Measurements from ENCODE around the gene XPC.
"Not testable (repeated sequence)": the region's sequence is repeated elsewhere in the genome, so short reads cannot be mapped to it uniquely, and the experiment has no call there.

XPC gene

DNA sequence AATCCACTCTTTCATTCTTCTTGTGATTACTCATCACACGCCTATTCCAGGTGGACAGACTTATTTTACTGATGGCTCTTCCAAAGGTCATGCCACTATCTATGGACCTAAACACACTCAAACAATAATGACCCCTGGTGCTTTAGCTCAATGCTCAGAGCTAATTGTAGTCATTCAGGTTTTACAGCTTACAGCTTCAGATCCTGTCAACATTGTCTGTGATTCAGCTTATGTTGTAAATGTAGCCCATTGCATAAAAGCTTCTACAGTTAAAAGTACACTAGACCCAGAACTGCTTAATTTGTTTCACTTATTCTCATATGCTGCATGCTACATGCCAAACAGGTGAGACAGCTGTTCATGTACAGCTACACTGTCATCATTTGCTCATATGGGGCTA, 49.5 kb upstream of the XPC start:
- TF ChIP-seq ZNF621 (tag by site-specific recombination; IDR thresholded peaks at IDR 0.05), result no peak
- TF ChIP-seq ZNF624 (tag by site-specific recombination; IDR thresholded peaks at IDR 0.05), result no peak
- no peak for TF ChIP-seq ZNF175 (tag by site-specific recombination; IDR thresholded peaks at IDR 0.05)
- TF ChIP-seq, protein P1, sequence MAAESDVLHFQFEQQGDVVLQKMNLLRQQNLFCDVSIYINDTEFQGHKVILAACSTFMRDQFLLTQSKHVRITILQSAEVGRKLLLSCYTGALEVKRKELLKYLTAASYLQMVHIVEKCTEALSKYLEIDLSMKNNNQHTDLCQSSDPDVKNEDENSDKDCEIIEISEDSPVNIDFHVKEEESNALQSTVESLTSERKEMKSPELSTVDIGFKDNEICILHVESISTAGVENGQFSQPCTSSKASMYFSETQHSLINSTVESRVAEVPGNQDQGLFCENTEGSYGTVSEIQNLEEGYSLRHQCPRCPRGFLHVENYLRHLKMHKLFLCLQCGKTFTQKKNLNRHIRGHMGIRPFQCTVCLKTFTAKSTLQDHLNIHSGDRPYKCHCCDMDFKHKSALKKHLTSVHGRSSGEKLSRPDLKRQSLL (tag by site-specific recombination; IDR thresholded peaks at IDR 0.05), result no peak
- POLR2A ChIA-PET, result no interaction called here
- Histone ChIP-seq H3K4me1 (ENCODE audit: control insufficient read depth, insufficient read depth, low read length) (no peaks in the 10 kb centered on the region), H3K4me3 (ENCODE audit: low read depth, low read length) (no peak overlapping the region), H3K36me3 (ENCODE audit: control insufficient read depth in 2 of 2, insufficient read depth in 1 of 2, low read length in 2 of 2) (no peaks in the 10 kb centered on the region), H3K27ac (ENCODE audit: extremely low read depth, low read depth, low read length) (no peak overlapping the region), H3K9me3 (ENCODE audit: control insufficient read depth, insufficient read depth, low read depth, low read length) (no peaks in the 10 kb centered on the region)
- CTCF ChIA-PET, result no interaction called here

DNA sequence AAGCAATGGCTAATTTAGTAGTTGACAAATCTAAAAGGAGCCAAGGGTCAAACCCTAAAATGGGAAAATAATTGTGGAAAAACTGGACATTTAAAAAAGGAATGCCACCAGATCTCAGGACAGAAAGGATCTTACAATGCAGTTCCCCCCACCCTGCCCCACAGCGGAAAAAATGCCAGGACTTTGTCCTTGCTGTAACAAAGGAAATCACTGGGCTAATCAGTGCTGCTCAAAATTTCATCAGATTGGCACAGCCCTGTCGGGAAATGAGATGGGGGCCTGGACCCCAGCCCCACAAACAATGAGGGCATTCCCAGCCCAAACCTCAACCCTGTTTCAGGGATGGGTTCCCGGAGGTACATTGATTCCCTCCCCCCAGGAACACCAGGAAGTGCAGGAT, 48.0 kb upstream of the XPC start:
- H3K36me3 ChIP-seq (ENCODE audit: control insufficient read depth in 2 of 2, insufficient read depth in 1 of 2, low read length in 2 of 2); POLR2A ChIA-PET; CTCF ChIA-PET; H3K9me3 ChIP-seq (ENCODE audit: control insufficient read depth, insufficient read depth, low read depth, low read length); H3K27ac ChIP-seq (ENCODE audit: extremely low read depth, low read depth, low read length); H3K4me1 ChIP-seq (ENCODE audit: control insufficient read depth, insufficient read depth, low read length); H3K4me3 ChIP-seq (ENCODE audit: low read depth, low read length): not testable (repeated sequence)

- Histone ChIP-seq H3K9me3 (ENCODE audit: control insufficient read depth, insufficient read depth, low read depth, low read length) (no peaks in the 10 kb centered on the region), H3K27ac (ENCODE audit: extremely low read depth, low read depth, low read length) (no peak overlapping the region), H3K4me1 (ENCODE audit: control insufficient read depth, insufficient read depth, low read length) (no peaks in the 10 kb centered on the region), H3K4me3 (ENCODE audit: low read depth, low read length) (no peak overlapping the region), H3K36me3 (ENCODE audit: control insufficient read depth in 2 of 2, insufficient read depth in 1 of 2, low read length in 2 of 2) (no peaks in the 10 kb centered on the region)
- CTCF ChIA-PET, result interaction anchor here (0.6 to 0.9 kb wide), 2 partner anchors 18 to 24 kb away, joined by 5 read pairs; no protein-coding TSS in a partner anchor
- TF ChIP-seq PRDM1 (tag by site-specific recombination; IDR thresholded peaks at IDR 0.05), result no peak
- no peak for TF ChIP-seq ZNF157 (tag by site-specific recombination; IDR thresholded peaks at IDR 0.05)
- no peak for TF ChIP-seq ZNF571 (tag by site-specific recombination; IDR thresholded peaks at IDR 0.05)
- POLR2A ChIA-PET, result no interaction called here
Measured at GRCh38 chr3:14225421-14225820, 47.0 kb upstream of the XPC start.

GRCh38 chr3:14224895-14225294, 46.5 kb upstream of the XPC start:
- ChIA-PET CTCF (interaction anchor here (0.9 kb wide), 1 partner anchor 18 kb away, joined by 5 read pairs; no protein-coding TSS in a partner anchor), POLR2A (no interaction called here)
- Histone ChIP-seq H3K27ac (ENCODE audit: extremely low read depth, low read depth, low read length) (no peak overlapping the region), H3K9me3 (ENCODE audit: control insufficient read depth, insufficient read depth, low read depth, low read length) (no peaks in the 10 kb centered on the region), H3K36me3 (ENCODE audit: control insufficient read depth in 2 of 2, insufficient read depth in 1 of 2, low read length in 2 of 2) (no peaks in the 10 kb centered on the region), H3K4me3 (ENCODE audit: low read depth, low read length) (no peak overlapping the region), H3K4me1 (ENCODE audit: control insufficient read depth, insufficient read depth, low read length) (no peaks in the 10 kb centered on the region)
- no peak for TF ChIP-seq ZNF394 (tag by site-specific recombination; IDR thresholded peaks at IDR 0.05; ENCODE audit: borderline replicate concordance)
- no peak for TF ChIP-seq ZSCAN5A (tag by site-specific recombination; IDR thresholded peaks at IDR 0.05)
- no peak for TF ChIP-seq ZEB2 (tag by site-specific recombination; IDR thresholded peaks at IDR 0.05)
- no peak for TF ChIP-seq ZNF404 (tag by site-specific recombination; IDR thresholded peaks at IDR 0.05)
- TF ChIP-seq ZBTB49 (tag by site-specific recombination; IDR thresholded peaks at IDR 0.05; ENCODE audit: low read depth), result no peak
- TF ChIP-seq, protein P2, sequence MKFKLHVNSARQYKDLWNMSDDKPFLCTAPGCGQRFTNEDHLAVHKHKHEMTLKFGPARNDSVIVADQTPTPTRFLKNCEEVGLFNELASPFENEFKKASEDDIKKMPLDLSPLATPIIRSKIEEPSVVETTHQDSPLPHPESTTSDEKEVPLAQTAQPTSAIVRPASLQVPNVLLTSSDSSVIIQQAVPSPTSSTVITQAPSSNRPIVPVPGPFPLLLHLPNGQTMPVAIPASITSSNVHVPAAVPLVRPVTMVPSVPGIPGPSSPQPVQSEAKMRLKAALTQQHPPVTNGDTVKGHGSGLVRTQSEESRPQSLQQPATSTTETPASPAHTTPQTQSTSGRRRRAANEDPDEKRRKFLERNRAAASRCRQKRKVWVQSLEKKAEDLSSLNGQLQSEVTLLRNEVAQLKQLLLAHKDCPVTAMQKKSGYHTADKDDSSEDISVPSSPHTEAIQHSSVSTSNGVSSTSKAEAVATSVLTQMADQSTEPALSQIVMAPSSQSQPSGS (tag by site-specific recombination; IDR thresholded peaks at IDR 0.05; ENCODE audit: low read depth), result no peak
- no peak for TF ChIP-seq ZNF670 (tag by site-specific recombination; IDR thresholded peaks at IDR 0.05; ENCODE audit: low read depth)
- TF ChIP-seq ZNF544 (tag by site-specific recombination; IDR thresholded peaks at IDR 0.05), result no peak

Data from HEK293 (cell line).